PC-3 (cell line): ENCODE results near the gene MYO1C.

Source experiments
- CTCF ChIP-seq: fragments of 300-600 bp; sonication (generic); conservative IDR thresholded peaks from 2 replicates; pipeline ENCODE4 v1.5.1; 2017; ENCODE audit warnings: antibody characterized with exemption, low read depth, mild to moderate bottlenecking, low read length
- EZH2 ChIP-seq: fragments of 300-600 bp; sonication (generic); IDR thresholded peaks from one replicate; pipeline ENCODE4 v1.6.1; 2017; ENCODE audit warnings: antibody characterized with exemption, mild to moderate bottlenecking, low read length; ENCODE audit not compliant: unreplicated experiment
- EZH2phosphoT487 ChIP-seq: fragments of 300-600 bp; sonication (generic); IDR thresholded peaks from 2 replicates; pipeline ENCODE4 v1.6.1; 2018; ENCODE audit warnings: mild to moderate bottlenecking, antibody characterized with exemption, low read length, borderline replicate concordance

- TF ChIP-seq EZH2 (no peak), CTCF (no peak), EZH2phosphoT487 (no peak)
Measured at GRCh38 chr17:1494203-1494602, 1.7 kb upstream of the MYO1C start.
